ENCODE results near the gene RANBP10. TPM values are rescaled to one million over a fixed set of nuclear protein-coding genes. Genes with fewer than 3 reads are reported as not detected.

RANBP10 gene
- total RNA-seq, 1 donor from 2014 or later: 10.5 TPM

DNA sequence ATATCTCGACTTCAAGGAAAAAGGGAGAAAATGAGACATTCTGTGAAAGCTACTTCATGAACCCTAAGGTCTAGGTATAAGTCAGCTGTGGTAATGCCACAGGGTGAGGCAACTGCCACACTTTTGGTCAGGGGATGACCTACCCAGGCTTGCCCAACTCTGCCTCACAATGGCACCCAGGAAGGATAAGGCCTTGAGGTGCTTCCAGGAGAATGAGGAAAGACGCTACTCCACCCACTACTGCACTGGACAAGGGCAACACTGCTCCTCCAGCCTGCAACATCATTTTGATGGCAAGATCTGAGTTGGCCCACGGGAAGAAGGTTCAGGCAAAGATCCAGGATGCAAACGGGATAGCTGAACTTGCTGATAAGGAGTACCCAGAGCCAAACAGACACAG is 65.2 kb downstream of the RANBP10 start:
- DNase-seq: no peak

DNA sequence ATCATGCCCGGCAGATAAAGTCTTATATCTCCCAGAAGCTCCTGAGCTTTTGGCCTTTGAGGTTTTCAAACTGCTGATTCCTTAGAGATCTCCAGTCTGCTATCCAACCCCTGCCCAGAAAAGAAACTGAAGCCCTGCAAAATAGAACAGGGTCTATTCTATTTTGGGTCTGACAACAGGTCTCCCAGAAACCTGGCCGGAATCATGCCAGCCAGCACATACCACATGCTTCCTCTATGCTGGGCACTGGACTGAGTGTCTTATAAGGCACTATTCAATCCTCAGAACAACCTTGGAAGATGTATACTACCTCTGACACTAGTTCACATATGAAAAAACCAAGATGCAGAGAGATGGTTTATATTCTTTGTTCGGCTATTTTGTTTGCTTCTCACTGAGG is 66.0 kb downstream of the RANBP10 start:
- no peak for DNase-seq

DNA sequence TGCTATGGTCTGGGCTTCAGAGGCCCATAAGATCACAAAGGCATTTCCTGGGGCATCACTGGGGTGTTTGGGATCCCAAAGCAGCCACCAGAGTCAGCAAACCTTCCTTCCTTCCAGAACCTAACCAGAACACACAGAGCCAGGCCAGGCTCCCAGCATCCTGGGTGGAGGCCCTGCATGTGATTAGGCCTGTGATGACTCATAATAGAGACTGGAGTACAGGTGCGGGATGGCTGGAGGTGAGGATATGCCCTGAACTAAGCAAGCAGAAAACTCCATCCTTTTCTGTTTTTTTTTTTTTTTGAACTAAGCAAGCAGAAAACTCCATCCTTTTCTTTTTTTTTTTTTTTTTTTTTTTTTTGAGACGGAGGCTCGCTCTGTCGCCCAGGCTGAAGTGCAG is 69.5 kb downstream of the RANBP10 start:
- no peak for DNase-seq

DNA sequence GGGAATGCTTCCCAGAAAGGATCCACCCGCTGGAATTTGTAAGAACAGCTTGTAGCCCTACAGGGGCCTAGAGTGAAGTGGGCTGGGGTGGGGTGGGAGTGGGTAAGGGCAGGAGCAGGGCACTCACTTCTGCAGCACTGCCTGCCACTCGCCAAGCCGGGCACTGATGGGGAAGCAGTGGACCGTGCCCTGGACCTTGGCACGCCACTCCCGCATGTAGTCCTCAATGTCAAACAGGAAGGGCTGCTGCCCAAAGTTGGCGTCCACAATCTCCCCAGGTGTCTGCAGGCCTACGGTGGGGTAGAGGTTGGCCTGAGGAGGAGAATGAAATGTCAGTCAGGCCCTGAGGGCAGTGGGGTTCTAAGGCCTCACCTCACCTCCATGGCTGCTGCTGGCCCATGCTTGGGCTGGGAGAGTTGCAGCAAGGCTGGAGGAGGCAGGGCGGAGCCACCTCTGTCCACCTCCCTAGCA is 71.6 kb downstream of the RANBP10 start:
- DNase-seq: no peak

DNA sequence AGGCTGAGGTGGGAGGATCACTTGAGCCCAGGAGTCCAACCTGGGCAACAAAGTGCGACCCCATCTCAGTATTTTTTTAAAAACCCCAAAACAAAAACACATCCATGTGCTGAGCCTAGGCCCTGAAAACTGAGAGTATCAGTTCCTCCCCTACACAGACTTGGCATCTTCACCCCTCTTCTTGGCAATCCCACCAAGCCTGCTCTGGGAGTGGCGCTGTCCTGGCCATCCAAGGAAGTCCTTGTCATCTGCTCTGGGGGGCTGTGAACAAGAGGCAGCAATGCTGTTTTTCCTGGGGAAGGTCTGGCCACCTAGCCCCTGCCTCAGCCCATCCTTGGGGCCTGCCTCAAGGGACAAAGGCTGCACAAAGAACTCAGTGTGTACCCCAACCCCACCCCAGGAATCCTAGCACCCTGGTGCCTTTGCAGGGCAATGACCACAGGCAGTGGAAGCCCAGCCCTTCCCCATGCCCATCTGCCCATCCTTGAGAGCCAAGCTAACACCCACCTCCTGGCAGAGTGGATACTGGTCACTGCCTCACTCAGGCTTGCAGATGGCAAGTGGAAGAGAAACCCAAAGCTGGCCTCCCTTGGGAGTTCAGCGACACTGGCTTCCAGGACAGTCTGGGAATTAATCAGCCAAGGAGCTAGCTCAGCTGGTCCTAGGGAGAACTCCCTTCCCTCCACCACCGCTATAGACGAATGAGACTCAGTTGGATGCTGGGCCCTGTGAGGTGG is 72.5 kb downstream of the RANBP10 start:
- no peak for DNase-seq

DNA sequence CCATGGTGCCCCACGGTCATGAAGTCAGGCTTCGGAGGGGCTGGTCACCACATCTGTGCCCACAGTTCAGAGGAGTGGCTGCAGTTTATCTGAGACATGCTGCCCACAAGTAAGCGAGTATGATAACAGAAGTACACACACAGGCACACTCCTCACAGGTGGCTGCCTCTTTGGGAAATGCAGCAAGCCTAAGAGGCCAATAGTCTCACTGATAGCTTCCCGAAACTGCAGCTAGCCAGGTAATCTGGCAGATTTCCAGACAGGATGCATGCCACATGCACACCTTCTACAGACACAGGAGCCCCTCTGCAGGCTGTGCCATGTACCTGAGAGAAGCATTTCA is 74.6 kb downstream of the RANBP10 start:
- no peak for DNase-seq

DNA sequence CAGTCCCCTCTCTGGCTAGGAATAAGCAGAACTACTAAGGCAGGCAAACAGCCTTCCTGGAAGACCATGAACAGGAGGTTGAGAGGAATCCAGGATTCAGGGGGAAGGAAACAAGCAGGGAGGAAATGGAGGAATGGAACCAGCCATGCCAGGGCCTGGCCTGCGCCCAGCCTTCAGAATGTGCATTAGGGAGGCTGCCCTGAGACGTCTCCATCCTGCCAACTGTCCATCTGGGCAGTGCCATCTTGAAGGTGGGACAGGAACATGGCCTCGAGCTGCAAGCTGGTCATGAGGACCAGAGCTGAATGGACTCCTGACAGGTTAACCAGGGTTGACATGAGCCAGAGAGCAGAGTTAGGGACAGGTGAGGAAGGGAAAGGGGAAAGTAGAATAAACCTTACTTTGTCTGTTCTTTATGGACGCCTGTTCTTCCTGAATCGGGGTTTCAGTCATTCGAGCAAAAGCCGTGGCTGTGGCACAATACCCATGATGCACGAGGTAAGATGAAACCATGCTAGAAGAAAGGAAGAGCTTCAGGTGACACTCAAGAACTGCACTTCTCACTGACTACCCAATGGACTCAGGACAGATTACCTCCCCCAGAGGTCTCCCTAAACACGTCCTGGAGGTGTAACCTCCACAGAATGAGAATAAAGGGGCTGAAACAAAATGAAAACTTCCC is 75.1 kb downstream of the RANBP10 start:
- DNase-seq: no peak

DNA sequence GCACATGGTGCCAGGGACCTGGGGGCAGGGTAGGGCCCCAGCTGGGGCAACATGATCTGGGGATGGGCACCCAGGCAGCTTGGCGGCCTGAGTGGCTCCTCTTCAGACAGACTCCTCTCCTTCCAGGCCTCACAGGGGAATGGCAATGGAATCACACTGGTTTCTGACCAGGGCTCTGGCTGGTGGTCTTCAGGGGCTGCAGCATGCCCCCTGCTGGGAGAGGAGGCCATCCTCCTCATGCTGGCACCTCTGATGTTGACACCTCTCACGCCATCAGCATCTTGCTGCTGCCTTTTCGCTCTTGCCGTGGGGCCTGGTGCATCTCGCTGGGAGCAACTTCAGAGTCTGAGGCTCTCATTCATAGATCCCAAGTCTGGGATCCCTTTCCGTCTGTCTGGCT is 76.0 kb downstream of the RANBP10 start:
- DNase-seq: no peak

DNA sequence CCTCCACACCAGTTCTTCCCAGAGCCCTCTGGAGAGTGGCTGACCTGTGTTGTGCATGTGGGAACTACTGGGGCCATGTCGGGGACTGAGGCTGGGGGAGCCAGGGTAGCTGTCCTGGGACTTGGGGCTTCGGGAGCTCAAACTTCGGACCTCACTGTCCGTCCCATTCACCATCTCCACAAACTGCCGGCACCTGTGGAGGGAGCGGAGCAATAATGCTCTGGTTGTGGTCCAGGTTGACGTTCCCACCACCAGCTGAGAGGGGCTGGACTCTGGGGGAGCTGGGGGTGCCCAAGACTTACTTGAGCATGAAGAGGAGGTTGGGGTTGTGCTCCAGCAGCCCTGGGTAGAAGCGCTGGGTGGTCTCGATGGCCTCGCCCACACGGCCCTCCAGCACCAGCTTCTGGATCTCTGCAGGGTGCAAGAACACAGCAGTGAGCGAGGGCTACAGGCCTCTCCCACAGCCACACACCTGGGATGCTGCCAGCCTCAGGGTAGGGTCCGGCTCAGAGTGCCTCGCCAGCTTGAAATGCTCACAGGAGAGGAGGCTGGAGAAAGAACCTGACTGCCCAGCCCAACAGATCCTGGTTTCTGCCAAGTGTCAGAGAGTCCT is 76.6 kb downstream of the RANBP10 start:
- DNase-seq: no peak

DNA sequence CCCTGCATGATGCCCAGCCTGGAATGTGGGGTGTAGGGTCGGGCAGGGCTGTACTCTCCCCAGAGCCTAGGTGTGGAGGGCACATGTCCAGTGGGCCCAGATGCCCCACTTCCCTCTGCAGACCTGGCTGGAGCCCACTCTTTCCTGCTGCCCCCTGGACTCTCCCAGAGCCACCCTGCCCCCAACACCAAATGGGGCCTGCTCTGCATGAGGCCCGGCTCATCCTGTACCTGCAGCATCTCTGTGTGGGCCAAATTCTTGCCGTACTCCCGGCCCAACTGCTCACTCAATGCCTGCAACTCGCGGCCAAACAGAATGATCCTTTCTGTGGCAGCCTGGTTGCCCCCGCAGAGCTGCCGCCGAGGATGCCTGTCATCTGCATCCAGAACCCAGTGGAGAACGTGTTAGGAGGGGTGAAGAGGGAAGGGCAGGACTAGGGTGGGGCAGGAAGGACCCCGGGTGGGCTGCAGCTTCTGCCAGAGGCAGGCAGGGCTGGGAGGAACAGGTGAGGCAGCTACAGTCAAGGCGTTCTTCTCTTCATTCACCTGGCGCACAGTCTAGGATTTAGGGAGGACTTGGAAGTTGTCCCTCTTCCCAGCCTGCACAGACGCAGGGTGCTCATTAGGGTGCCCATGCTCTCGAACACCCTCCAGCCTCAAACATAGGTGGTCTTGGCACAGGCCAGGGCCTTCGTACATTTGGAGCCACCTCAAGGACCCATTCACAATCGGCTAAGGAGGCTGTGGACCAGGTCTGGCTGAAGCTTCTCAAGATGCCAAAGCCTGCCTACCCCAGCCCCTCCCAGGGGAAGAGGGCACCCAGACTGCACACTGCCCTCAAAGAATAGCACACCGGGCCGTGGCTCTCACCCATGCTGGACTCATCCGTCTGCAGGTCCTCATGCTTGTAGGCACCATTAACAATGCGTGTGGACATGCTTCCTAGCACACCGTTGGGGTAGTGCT is 78.6 kb downstream of the RANBP10 start:
- no peak for DNase-seq

DNA sequence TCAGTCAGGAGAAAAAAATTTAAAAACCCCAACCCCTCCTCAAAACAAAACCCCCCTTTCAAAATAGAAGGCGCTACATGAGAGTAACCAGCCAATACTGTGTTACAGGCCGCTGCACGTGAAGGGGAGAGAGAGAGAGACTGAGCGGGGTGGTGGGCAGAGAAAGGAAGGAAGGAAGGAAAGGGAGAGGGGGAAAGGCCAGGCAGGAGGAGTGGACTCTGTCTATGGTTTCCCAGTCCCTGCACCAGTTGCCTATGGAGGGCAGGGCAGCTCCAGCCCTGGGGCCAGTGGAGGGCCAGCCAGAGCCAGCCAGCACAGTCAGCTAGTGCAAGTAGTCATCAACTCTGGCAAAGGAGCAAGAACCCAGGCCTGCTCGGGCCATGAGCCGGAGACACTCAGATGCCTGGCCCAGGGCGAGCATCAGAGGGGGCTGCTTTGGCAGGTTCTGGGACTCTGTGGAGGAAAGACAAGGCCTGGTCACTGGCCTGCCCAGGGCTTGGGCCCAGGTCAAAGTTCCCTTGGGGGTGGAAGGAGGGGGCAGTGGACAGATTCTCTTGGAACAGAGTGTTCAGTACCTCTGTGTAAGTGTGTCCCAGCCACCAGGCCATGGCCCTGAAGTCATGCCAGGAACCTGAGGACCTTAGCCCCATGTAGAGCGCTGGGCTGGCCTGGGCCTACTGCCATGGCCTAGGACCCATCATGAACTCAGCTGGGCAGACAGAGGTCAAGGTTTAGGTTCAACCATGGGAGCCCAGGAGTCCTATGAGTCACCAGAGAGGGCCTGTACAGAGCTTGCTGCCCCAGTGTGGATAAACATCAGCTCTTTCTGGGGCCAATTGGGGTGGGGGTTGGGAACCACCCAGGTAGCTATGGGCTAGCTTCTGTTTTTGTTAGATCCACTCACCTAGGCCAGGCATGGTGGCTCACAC is 80.0 kb downstream of the RANBP10 start:
- no peak for DNase-seq

DNA sequence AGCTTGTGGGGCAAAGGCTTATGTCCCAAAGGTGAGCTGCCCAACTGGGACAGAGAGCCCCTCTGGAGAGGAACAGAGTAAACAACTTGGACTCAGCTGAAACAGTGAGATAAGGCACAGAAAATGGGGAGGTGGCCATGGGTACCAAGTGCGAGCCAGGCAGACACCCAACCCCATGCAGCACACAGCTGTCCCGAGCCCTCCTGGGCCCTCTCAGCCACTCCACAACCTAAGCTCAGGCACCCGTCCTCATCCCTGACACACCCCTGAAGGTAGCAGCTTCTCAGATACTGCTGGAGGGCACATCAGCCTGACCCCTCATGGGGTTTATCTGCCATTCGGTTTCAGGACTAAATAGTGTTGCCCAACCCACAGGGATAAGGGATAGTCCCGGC is 82.5 kb downstream of the RANBP10 start:
- DNase-seq: no peak

DNA sequence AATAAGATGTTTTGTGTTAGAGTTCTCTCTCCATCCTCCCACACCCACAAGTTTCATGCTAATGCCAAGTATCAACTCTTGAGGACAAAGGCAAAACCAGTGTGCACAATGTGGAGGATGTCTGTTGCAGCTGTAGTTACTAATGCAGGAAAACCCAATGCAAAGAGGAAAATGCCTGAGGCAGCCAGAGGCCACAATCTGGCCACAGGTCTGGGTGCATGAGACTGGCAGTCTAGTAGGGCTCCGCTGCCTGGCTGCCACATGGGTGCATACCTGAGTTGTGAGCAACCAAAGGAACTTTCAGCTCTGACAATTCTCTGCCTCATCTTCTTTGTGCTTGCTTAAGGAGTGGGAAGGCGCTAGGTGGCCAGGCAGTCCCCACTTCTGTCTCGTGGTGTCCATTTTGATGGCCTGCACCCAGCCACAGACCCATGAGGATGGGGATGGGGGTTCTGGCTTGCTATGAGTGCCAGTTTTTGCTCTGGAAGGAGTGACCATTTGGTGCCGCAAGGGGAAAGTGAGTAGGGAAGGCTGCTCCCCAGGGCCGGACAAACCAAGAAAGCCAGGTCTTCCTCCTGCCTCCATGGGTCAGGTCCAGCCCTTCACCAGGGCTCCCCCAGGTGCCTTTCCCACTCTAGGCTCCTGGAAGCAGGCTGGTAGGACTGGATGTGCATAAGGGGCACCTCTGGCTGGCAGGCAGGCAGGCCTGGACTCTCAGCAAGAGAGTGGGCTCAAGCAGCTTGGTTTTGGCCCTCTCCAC is 83.0 kb downstream of the RANBP10 start:
- no peak for DNase-seq

DNA sequence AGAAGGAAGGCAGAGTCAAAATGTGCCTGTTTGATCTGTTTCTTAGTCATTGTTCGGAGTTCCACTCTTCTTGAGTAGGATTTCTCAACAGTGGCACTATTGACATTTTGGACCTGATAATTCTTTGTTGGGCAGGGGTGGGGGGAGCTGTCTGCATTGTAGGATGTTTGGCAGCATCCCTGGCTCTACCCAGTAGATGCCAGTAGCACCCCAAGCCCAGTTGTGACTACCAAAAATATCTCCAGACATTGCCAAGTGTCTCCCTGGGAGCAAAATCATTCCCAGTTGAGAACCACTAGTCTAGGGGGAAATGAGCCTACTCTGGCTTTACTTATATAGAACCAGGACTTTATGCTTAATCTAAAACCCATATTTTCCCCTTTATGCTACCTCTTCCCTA is 86.1 kb downstream of the RANBP10 start:
- no peak for DNase-seq

DNA sequence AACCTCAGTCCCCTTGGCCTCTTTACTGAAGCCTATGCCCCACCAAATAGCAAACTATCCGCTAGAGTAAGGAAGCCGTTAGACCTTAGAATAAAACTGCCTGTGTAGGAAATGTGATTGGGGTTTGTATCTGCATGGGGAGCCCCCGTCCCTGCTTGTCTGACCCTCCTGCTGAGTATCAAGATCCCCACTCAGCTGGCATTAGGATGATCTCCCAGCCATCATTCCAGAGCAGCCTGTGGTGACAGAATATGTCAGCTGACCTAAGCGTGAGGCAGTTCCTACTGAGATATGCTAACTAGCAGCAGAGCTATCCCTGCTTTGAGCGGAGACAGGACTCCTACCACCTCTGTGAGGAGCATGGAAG is 86.6 kb downstream of the RANBP10 start:
- DNase-seq: peak; percentile 40

DNA sequence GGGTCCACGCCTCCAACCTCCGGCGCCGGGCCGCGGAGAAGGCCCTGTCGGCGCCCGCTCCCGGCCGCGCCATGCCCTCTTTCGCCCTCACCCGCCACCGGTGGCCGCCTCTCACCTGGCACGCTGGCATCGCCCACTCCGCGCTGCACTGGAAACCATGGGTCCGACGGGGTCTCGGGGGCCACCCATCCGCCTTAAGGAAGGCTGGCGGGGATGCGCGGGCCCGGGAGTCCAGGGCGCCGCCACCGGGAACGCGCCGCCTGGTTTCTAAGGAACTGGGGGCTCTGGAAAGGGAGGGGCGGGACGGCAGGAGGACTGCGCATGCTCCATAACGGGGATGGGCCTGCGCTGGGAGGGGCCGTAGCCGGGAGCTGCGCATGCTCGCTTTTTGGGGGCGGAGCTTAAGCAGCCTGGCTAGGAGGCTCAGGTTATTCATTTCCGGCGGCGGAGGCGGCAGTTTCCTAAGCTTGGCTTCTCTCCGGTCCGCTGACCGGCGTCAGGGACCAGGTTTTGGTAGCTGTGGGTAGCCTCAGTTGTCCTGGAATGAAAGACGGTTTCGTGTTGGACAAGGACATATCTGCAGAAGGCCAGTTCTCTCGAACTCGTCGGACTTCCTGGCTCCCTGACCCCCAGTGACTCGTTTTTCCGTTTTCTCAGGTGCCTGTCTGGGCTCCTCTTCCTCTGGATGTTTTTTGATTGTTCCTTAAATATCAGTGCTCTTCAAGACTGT is 87.1 kb downstream of the RANBP10 start, which contains the start of gene GFOD2:
TSS of gene GFOD2 (minus strand) at position 269 of the 730 bp plus-strand sequence. CDS start 33,601 bp downstream, outside the sequence.
- peak; percentile 99 for DNase-seq

DNA sequence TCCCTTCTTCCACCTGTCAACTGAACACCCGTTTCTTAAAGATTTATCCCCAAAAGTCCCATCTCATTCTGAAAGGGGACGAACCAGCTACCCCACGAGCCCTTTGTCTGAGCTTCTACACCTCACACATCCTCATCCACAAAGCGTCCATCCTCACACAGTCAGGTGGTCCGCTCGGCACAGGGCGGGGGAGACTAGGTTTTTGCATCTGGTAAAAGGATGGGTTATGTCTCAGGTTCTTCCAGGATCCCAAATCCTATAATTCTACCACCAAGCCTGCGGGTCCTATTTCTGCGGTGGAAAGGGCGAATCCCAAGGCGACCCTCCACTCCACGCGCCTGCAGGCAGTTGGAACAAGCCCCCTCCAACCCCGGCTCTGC is 87.7 kb downstream of the RANBP10 start:
- no peak for DNase-seq

DNA sequence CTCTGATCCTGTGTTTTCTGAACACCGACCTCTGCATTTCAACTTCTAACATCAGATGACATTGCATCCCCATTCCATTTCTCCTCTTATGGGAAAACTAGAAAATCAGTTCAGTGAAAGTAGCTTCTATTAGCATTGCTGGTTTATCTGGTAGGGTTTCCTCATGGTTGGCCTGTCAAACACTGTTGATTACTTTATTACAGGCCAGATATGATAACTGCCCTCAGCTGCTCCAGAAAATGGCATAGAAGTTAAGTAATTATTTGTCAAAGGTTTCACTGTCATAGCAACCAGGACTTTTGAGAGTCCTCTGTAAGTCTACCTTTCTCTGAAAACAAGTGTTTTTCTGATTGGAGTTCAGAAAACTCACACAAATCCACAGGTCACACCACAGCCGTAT is 90.3 kb downstream of the RANBP10 start:
- no peak for DNase-seq

DNA sequence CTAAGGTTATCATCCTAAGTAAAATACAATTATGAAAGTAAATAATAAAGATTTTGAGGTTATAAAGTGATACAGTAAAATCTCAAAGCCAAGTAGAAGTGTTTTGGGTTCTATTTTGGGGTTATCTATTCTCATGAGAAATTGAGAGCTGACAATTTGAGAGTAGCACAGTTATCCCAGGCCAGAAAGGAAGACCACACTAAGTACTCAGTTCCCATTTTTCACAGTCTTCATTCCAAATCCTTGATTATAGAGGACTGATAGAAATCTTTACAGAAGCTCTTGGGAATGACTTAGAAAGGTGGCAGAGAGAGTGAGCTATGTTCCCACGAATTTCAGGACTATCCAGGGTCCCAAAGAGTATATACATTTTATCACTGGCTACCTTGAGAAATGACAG is 91.8 kb downstream of the RANBP10 start:
- no peak for DNase-seq
